HepG2 (cell line): ENCODE measurements around the gene RAB5B. TPM values are rescaled to one million over a fixed set of nuclear protein-coding genes. Genes with fewer than 3 reads are reported as not detected.

Experiments used
- DRAP1 ChIP-seq: IDR thresholded peaks from 2 replicates; pipeline ENCODE4 v1.6.1; 2016; ENCODE audit warnings: missing genetic modification reagents, missing compliant biosample characterization
- ETV5 ChIP-seq: IDR thresholded peaks from 2 replicates; pipeline ENCODE4 v1.6.1; 2018; ENCODE audit warnings: missing biosample characterization, missing genetic modification reagents, inconsistent platforms, borderline replicate concordance
- FOSL2 ChIP-seq: sonication (generic); formaldehyde crosslinking; IDR thresholded peaks from 2 replicates; pipeline ENCODE4 v1.4.0; 2020; ENCODE audit warnings: missing genetic modification reagents
- FOXA1 ChIP-seq, 2 experiments: fragments of 450-650 bp in 1 of 2; sonication (generic) in 1 of 2; formaldehyde crosslinking in 1 of 2; IDR thresholded peaks; 2 replicates each; pipeline versions ENCODE4 v1.4.0 to v1.6.1; 2016 to 2020; ENCODE audit warnings: missing genetic modification reagents in 1 of 2
- FOXA3 ChIP-seq: IDR thresholded peaks from 2 replicates; pipeline ENCODE4 v1.6.1; 2016; ENCODE audit warnings: missing genetic modification reagents, missing compliant biosample characterization
- GMEB1 ChIP-seq: sonication (generic); formaldehyde crosslinking; IDR thresholded peaks from 2 replicates; pipeline ENCODE4 v1.5.1; 2020; ENCODE audit warnings: missing genetic modification reagents, mild to moderate bottlenecking, borderline replicate concordance
- HNF1B ChIP-seq: sonication (generic); formaldehyde crosslinking; IDR thresholded peaks from 2 replicates; pipeline ENCODE4 v1.5.1; 2020; ENCODE audit warnings: mild to moderate bottlenecking, moderate library complexity, missing genetic modification reagents
- HOXA5 ChIP-seq: sonication (generic); formaldehyde crosslinking; IDR thresholded peaks from 2 replicates; pipeline ENCODE4 v1.4.0; 2020; ENCODE audit warnings: missing genetic modification reagents
- MAFF ChIP-seq: IDR thresholded peaks from 2 replicates; pipeline ENCODE4 v1.6.1; 2011; ENCODE audit warnings: low read depth, low read length, improper control_type of control experiment
- NRL ChIP-seq: sonication (generic); formaldehyde crosslinking; IDR thresholded peaks from 2 replicates; pipeline ENCODE4 v1.5.0; 2020; ENCODE audit warnings: missing genetic modification reagents, mild to moderate bottlenecking, moderate library complexity, borderline replicate concordance
- SALL1 ChIP-seq: sonication (generic); formaldehyde crosslinking; IDR thresholded peaks from 2 replicates; pipeline ENCODE4 v1.8.0; 2022; ENCODE audit warnings: mild to moderate bottlenecking, missing genetic modification reagents
- TCF12 ChIP-seq, 2 experiments: fragments of 450-650 bp in 1 of 2; sonication (generic) in 1 of 2; formaldehyde crosslinking in 1 of 2; IDR thresholded peaks; 2 replicates each; pipeline versions ENCODE4 v1.6.1 to v1.8.0; 2017 to 2022; ENCODE audit warnings: antibody characterized with exemption in 1 of 2, mild to moderate bottlenecking in 1 of 2, missing genetic modification reagents in 1 of 2, moderate library complexity in 1 of 2
- THAP11 ChIP-seq: IDR thresholded peaks from 2 replicates; pipeline ENCODE4 v1.6.1; 2016; ENCODE audit warnings: missing biosample characterization, missing genetic modification reagents
- ZHX1 ChIP-seq: sonication (generic); formaldehyde crosslinking; IDR thresholded peaks from 2 replicates; pipeline ENCODE4 v1.8.1; 2022; ENCODE audit warnings: low read depth, mild to moderate bottlenecking, missing genetic modification reagents
- ZNF225 ChIP-seq: sonication (generic); formaldehyde crosslinking; IDR thresholded peaks from 2 replicates; pipeline ENCODE4 v1.4.0; 2020; ENCODE audit warnings: mild to moderate bottlenecking, missing genetic modification reagents
- ZNF30 ChIP-seq: sonication (generic); formaldehyde crosslinking; IDR thresholded peaks from 2 replicates; pipeline ENCODE4 v1.5.0; 2020; ENCODE audit warnings: mild to moderate bottlenecking, missing genetic modification reagents
- ZNF441 ChIP-seq: sonication (generic); formaldehyde crosslinking; IDR thresholded peaks from 2 replicates; pipeline ENCODE4 v1.7.0; 2021; ENCODE audit warnings: missing genetic modification reagents, borderline replicate concordance
- ZNF614 ChIP-seq: IDR thresholded peaks from 2 replicates; pipeline ENCODE4 v1.6.1; 2018; ENCODE audit warnings: missing biosample characterization, missing genetic modification reagents, inconsistent platforms, borderline replicate concordance
- ZNF784 ChIP-seq: sonication (generic); formaldehyde crosslinking; IDR thresholded peaks from 2 replicates; pipeline ENCODE4 v1.5.1; 2020; ENCODE audit warnings: missing genetic modification reagents, mild to moderate bottlenecking, borderline replicate concordance
- ZSCAN29 ChIP-seq: sonication (generic); formaldehyde crosslinking; conservative IDR thresholded peaks from 2 replicates; pipeline ENCODE4 v1.4.0; 2020; ENCODE audit warnings: mild to moderate bottlenecking, missing genetic modification reagents
- polyA plus RNA-seq, 8 experiments: library from polyadenylated mRNA; depleted of rRNA in 3 of 8; stranded (reverse) in 7 of 8; unstranded in 1 of 8; fragments of >200 nt; fragmentation: Illumina TruSeq in 4 of 8; extraction: Trizol in 4 of 8; gene quantifications; 2 replicates each; pipeline versions ENCODE4 v1.2.1 to v1.2.3, GENCODE V29; 2011 to 2016; ENCODE audit warnings: low read depth in 4 of 8, missing spikeins in 1 of 8, mixed read lengths in 1 of 8; ENCODE audit not compliant: insufficient read depth in 1 of 8
- total RNA-seq, 5 experiments: library from RNA; depleted of rRNA; stranded (reverse); fragments of >200 nt; fragmentation: Illumina TruSeq; extraction: Trizol; gene quantifications; 2 replicates each; pipeline ENCODE4 v1.2.3, GENCODE V29; 2016; ENCODE audit warnings: low read depth in 1 of 5

The RAB5B gene
- total and polyA plus RNA-seq, 2 of the 13 experiments (the other 11 are each of a cell fraction or from before 2014, with no cell fraction given): 26.0 to 68.3 TPM

- 0 out of 2 replicates have a peak, but pooled peaks have one; percentile 58 for TF ChIP-seq ZNF784 (CRISPR knock-in tag)
- TF ChIP-seq FOSL2 (CRISPR knock-in tag): peak; percentile 29; the same call in 1 of the 2 replicates
- peak; percentile 37; the same call in 1 of the 2 replicates for TF ChIP-seq ZNF614
- no peak for TF ChIP-seq ZNF441 (CRISPR knock-in tag)
- TF ChIP-seq TCF12 (IDR thresholded peaks at IDR 0.05): no peak
- no peak for TF ChIP-seq TCF12 (CRISPR knock-in tag; IDR thresholded peaks at IDR 0.05)
- TF ChIP-seq ZNF225 (CRISPR knock-in tag): 0 out of 2 replicates have a peak, but pooled peaks have one; percentile 19
- peak; percentile 54; the same call in 1 of the 2 replicates for TF ChIP-seq THAP11
- TF ChIP-seq HNF1B: peak; percentile 47; the same call in 1 of the 2 replicates
- TF ChIP-seq ZSCAN29 (CRISPR knock-in tag): peak; percentile 99
- no peak for TF ChIP-seq MAFF
- TF ChIP-seq ZNF30: no peak
- TF ChIP-seq SALL1 (CRISPR knock-in tag): peak; percentile 46; the same call in 1 of the 2 replicates
- peak; percentile 36; the same call in 1 of the 2 replicates for TF ChIP-seq DRAP1 (CRISPR knock-in tag)
- 0 out of 2 replicates have a peak, but pooled peaks have one; percentile 40 for TF ChIP-seq HOXA5
- no peak for TF ChIP-seq ZHX1 (CRISPR knock-in tag)
- TF ChIP-seq GMEB1 (CRISPR knock-in tag): 0 out of 2 replicates have a peak, but pooled peaks have one; percentile 25
- TF ChIP-seq ETV5 (CRISPR knock-in tag): peak; percentile 64; the same call in 1 of the 2 replicates
- TF ChIP-seq FOXA3 (CRISPR knock-in tag): 0 out of 2 replicates have a peak, but pooled peaks have one; percentile 11
- TF ChIP-seq NRL (CRISPR knock-in tag): peak; percentile 69; the same call in 1 of the 2 replicates
- TF ChIP-seq FOXA1 (IDR thresholded peaks at IDR 0.05): no peak
- no peak for TF ChIP-seq FOXA1 (CRISPR knock-in tag; IDR thresholded peaks at IDR 0.05)
- TF ChIP-seq, all 625 proteins: peak for 85
Observed at GRCh38 chr12:55940065-55940732, 33.7 kb upstream of the RAB5B start (continued).
